Measurements from ENCODE around the gene SLC10A3.

Gene SLC10A3

GRCh38 chrX:154515090-154515965 is 24.9 kb upstream of the SLC10A3 start:
- POLR2A ChIA-PET, result interaction anchor here (1.0 to 3.1 kb wide), 4 partner anchors 16 to 144 kb away, joined by 3 to 35 read pairs (median 3); partner anchors contain the start of genes SLC10A3 and UBL4A
- TF ChIP-seq, protein P1, sequence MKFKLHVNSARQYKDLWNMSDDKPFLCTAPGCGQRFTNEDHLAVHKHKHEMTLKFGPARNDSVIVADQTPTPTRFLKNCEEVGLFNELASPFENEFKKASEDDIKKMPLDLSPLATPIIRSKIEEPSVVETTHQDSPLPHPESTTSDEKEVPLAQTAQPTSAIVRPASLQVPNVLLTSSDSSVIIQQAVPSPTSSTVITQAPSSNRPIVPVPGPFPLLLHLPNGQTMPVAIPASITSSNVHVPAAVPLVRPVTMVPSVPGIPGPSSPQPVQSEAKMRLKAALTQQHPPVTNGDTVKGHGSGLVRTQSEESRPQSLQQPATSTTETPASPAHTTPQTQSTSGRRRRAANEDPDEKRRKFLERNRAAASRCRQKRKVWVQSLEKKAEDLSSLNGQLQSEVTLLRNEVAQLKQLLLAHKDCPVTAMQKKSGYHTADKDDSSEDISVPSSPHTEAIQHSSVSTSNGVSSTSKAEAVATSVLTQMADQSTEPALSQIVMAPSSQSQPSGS (tag by site-specific recombination; IDR thresholded peaks at IDR 0.05; ENCODE audit: low read depth), result peak; percentile 87
- TF ChIP-seq ZNF174 (tag by site-specific recombination; IDR thresholded peaks at IDR 0.05) (no peak), HIC1 (tag by site-specific recombination; IDR thresholded peaks at IDR 0.05) (peak; percentile 24; the same call in 1 of the 2 replicates), ZIC2 (tag by site-specific recombination; IDR thresholded peaks at IDR 0.05) (peak; percentile 31), ZNF202 (tag by site-specific recombination; IDR thresholded peaks at IDR 0.05; ENCODE audit: borderline replicate concordance) (no peak), KLF1 (tag by site-specific recombination; IDR thresholded peaks at IDR 0.05) (0 out of 2 replicates have a peak, but pooled peaks have one; percentile 23)
- TF ChIP-seq, protein P2, sequence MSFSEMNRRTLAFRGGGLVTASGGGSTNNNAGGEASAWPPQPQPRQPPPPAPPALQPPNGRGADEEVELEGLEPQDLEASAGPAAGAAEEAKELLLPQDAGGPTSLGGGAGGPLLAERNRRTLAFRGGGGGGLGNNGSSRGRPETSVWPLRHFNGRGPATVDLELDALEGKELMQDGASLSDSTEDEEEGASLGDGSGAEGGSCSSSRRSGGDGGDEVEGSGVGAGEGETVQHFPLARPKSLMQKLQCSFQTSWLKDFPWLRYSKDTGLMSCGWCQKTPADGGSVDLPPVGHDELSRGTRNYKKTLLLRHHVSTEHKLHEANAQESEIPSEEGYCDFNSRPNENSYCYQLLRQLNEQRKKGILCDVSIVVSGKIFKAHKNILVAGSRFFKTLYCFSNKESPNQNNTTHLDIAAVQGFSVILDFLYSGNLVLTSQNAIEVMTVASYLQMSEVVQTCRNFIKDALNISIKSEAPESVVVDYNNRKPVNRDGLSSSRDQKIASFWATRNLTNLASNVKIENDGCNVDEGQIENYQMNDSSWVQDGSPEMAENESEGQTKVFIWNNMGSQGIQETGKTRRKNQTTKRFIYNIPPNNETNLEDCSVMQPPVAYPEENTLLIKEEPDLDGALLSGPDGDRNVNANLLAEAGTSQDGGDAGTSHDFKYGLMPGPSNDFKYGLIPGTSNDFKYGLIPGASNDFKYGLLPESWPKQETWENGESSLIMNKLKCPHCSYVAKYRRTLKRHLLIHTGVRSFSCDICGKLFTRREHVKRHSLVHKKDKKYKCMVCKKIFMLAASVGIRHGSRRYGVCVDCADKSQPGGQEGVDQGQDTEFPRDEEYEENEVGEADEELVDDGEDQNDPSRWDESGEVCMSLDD (tag by site-specific recombination; IDR thresholded peaks at IDR 0.05), result no peak
- TF ChIP-seq, protein P3, sequence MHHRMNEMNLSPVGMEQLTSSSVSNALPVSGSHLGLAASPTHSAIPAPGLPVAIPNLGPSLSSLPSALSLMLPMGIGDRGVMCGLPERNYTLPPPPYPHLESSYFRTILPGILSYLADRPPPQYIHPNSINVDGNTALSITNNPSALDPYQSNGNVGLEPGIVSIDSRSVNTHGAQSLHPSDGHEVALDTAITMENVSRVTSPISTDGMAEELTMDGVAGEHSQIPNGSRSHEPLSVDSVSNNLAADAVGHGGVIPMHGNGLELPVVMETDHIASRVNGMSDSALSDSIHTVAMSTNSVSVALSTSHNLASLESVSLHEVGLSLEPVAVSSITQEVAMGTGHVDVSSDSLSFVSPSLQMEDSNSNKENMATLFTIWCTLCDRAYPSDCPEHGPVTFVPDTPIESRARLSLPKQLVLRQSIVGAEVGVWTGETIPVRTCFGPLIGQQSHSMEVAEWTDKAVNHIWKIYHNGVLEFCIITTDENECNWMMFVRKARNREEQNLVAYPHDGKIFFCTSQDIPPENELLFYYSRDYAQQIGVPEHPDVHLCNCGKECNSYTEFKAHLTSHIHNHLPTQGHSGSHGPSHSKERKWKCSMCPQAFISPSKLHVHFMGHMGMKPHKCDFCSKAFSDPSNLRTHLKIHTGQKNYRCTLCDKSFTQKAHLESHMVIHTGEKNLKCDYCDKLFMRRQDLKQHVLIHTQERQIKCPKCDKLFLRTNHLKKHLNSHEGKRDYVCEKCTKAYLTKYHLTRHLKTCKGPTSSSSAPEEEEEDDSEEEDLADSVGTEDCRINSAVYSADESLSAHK (tag by site-specific recombination; IDR thresholded peaks at IDR 0.05), result 0 out of 2 replicates have a peak, but pooled peaks have one; percentile 18
- Histone ChIP-seq H3K4me3 (ENCODE audit: low read depth, low read length) (peak overlapping the region; percentile 71), H3K4me1 (ENCODE audit: control insufficient read depth, insufficient read depth, low read length) (peaks cover 3% of the 10 kb centered on the region; the same call in 1 of the 2 replicates), H3K36me3 (ENCODE audit: control insufficient read depth in 2 of 2, insufficient read depth in 1 of 2, low read length in 2 of 2) (peaks cover 0 to 13% of the 10 kb centered on the region in 2 experiments; a peak in 2 of 3 replicates), H3K27ac (ENCODE audit: extremely low read depth, low read depth, low read length) (peak overlapping the region; percentile 77), H3K9me3 (ENCODE audit: control insufficient read depth, insufficient read depth, low read depth, low read length) (no peaks in the 10 kb centered on the region)
- CTCF ChIA-PET, result interaction anchor here (0.5 to 0.6 kb wide), 3 partner anchors 12 to 31 kb away, joined by 3 to 5 read pairs (median 4); no protein-coding TSS in a partner anchor

DNA sequence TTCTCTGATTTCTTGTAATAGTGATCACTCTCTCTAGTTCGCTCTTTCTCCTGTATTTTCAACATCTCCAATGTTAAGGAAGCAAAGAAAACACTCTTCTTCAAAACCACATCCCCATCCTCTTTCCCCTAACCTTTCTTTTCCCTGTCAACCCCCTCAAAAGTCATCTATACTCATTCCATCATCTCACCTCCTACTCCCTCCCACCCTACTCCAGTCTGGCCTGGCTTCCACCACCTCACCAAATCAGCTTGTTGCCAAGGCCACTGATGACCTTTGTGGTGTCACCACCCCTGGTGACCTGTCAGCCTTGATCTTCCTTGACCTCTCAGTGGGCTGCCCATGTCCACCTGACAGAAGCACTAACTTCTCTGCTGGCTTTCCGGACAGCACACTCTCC is 23.3 kb upstream of the SLC10A3 start:
- no peak overlapping the region for H3K4me3 ChIP-seq (ENCODE audit: low read depth, low read length)
- H3K9me3 ChIP-seq (ENCODE audit: control insufficient read depth, insufficient read depth, low read depth, low read length), result no peaks in the 10 kb centered on the region
- H3K4me1 ChIP-seq (ENCODE audit: control insufficient read depth, insufficient read depth, low read length), result peaks cover 3% of the 10 kb centered on the region; the same call in 1 of the 2 replicates
- H3K27ac ChIP-seq (ENCODE audit: extremely low read depth, low read depth, low read length), result no peak overlapping the region
- ChIA-PET CTCF (interaction anchor here (0.5 to 0.6 kb wide), 2 partner anchors 27 to 1571 kb away, joined by 3 read pairs; partner anchors contain the start of gene UBL4A), POLR2A (interaction anchor here (0.9 to 3.1 kb wide), 2 partner anchors 23 to 27 kb away, joined by 4 to 35 read pairs; partner anchors contain the start of gene SLC10A3)
- H3K36me3 ChIP-seq (ENCODE audit: control insufficient read depth in 2 of 2, insufficient read depth in 1 of 2, low read length in 2 of 2), result peaks cover 4 to 26% of the 10 kb centered on the region in 2 experiments; a peak in 2 of 3 replicates
- no peak for TF ChIP-seq SP7 (tag by site-specific recombination; IDR thresholded peaks at IDR 0.05)
- TF ChIP-seq ZNF350 (tag by site-specific recombination; IDR thresholded peaks at IDR 0.05), result no peak
- TF ChIP-seq, protein P4, sequence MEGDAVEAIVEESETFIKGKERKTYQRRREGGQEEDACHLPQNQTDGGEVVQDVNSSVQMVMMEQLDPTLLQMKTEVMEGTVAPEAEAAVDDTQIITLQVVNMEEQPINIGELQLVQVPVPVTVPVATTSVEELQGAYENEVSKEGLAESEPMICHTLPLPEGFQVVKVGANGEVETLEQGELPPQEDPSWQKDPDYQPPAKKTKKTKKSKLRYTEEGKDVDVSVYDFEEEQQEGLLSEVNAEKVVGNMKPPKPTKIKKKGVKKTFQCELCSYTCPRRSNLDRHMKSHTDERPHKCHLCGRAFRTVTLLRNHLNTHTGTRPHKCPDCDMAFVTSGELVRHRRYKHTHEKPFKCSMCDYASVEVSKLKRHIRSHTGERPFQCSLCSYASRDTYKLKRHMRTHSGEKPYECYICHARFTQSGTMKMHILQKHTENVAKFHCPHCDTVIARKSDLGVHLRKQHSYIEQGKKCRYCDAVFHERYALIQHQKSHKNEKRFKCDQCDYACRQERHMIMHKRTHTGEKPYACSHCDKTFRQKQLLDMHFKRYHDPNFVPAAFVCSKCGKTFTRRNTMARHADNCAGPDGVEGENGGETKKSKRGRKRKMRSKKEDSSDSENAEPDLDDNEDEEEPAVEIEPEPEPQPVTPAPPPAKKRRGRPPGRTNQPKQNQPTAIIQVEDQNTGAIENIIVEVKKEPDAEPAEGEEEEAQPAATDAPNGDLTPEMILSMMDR (tag by site-specific recombination; IDR thresholded peaks at IDR 0.05), result no peak
- no peak for TF ChIP-seq ZNF560 (tag by site-specific recombination; IDR thresholded peaks at IDR 0.05; ENCODE audit: borderline replicate concordance)
- no peak for TF ChIP-seq ZSCAN23 (tag by site-specific recombination; IDR thresholded peaks at IDR 0.05)
- TF ChIP-seq ZNF677 (tag by site-specific recombination; IDR thresholded peaks at IDR 0.05), result no peak
- TF ChIP-seq HIC1 (tag by site-specific recombination; IDR thresholded peaks at IDR 0.05), result no peak
- TF ChIP-seq ZFHX2 (tag by site-specific recombination; conservative IDR thresholded peaks at IDR 0.05), result peak; percentile 68
- TF ChIP-seq ZEB2 (tag by site-specific recombination; IDR thresholded peaks at IDR 0.05), result no peak

Data from HEK293 (cell line).